PC-3 (cell line): ENCODE results near the gene LTF. TPM values are rescaled to one million over a fixed set of nuclear protein-coding genes. Genes with fewer than 3 reads are reported as not detected.

Experiments
- ATAC-seq: fragments of 200-7000 bp; cut with Tn5 transposase; 2 replicates; pipeline ENCODE4 v1.9.1; 2020; ENCODE audit warnings: mild to moderate bottlenecking, moderate library complexity
- BruUV-seq: library from RNA; stranded (reverse); fragments of 400-500 nt; replicated peaks from 2 replicates; lab custom pipeline; 2021; lab: Mats Ljungman, UMichigan
- CTCF ChIA-PET: fragments of 300-600 bp; sonication (Branson Sonifier 250); formaldehyde crosslinking; loops from one replicate; lab custom pipeline; 2022; ENCODE audit warnings: antibody characterized with exemption; lab: Charles Lee
- POLR2A ChIA-PET: fragments of 300-600 bp; sonication (Branson Sonifier 250); formaldehyde crosslinking; loops from one replicate; lab custom pipeline; 2022; ENCODE audit warnings: antibody characterized with exemption; ENCODE audit not compliant: unreplicated experiment; lab: Charles Lee
- DNase-seq: peaks from one replicate; pipeline ENCODE4 v3.0.0-alpha.2; 2015
- H2AFZ ChIP-seq: fragments of 300-600 bp; sonication (generic); 2 replicates; pipeline ENCODE4 v1.6.0; 2016; ENCODE audit warnings: antibody characterized with exemption, low read length
- H3F3A ChIP-seq: fragments of 300-600 bp; sonication (generic); one replicate; pipeline ENCODE4 v1.6.0; 2017; ENCODE audit warnings: antibody characterized with exemption, low read length, control low read depth, mild to moderate bottlenecking; ENCODE audit not compliant: unreplicated experiment
- H3K27ac ChIP-seq: fragments of 300-600 bp; sonication (generic); 2 replicates; pipeline ENCODE4 v1.5.1; 2016; ENCODE audit warnings: mild to moderate bottlenecking, low read length
- H3K27me3 ChIP-seq: fragments of 300-600 bp; sonication (generic); 2 replicates; pipeline ENCODE4 v1.6.1; 2016; ENCODE audit warnings: low read length, mixed read lengths
- H3K36me3 ChIP-seq: fragments of 300-600 bp; sonication (generic); 2 replicates; pipeline ENCODE4 v1.6.1; 2016; ENCODE audit warnings: low read depth, mixed run types, low read length, mixed read lengths
- H3K4me1 ChIP-seq: fragments of 300-600 bp; sonication (generic); 2 replicates; pipeline ENCODE4 v1.5.1; 2016; ENCODE audit warnings: low read length; ENCODE audit not compliant: insufficient read depth
- H3K4me2 ChIP-seq: fragments of 300-600 bp; sonication (generic); 2 replicates; pipeline ENCODE4 v1.6.0; 2016; ENCODE audit warnings: low read length
- H3K4me3 ChIP-seq: fragments of 300-600 bp; sonication (generic); 2 replicates; pipeline ENCODE4 v1.5.1; 2016; ENCODE audit warnings: mild to moderate bottlenecking, low read length, mixed read lengths
- H3K79me2 ChIP-seq: fragments of 300-600 bp; sonication (generic); 2 replicates; pipeline ENCODE4 v1.6.1; 2017; ENCODE audit warnings: low read length, mixed read lengths
- H3K9ac ChIP-seq: fragments of 300-600 bp; sonication (generic); 2 replicates; pipeline ENCODE4 v1.6.0; 2016; ENCODE audit warnings: mild to moderate bottlenecking, low read length
- H3K9me2 ChIP-seq: fragments of 300-600 bp; sonication (generic); replicated peaks from 2 replicates; pipeline ENCODE4 v1.6.1; 2016; ENCODE audit warnings: mixed run types, low read length, mixed read lengths
- H3K9me3 ChIP-seq: fragments of 300-600 bp; sonication (generic); 2 replicates; pipeline ENCODE4 v1.6.1; 2016; ENCODE audit warnings: low read length, mixed read lengths
- H4K20me1 ChIP-seq: fragments of 300-600 bp; sonication (generic); 2 replicates; pipeline ENCODE4 v1.6.1; 2016; ENCODE audit warnings: low read length, mixed read lengths
- CTCF ChIP-seq: fragments of 300-600 bp; sonication (generic); conservative IDR thresholded peaks from 2 replicates; pipeline ENCODE4 v1.5.1; 2017; ENCODE audit warnings: antibody characterized with exemption, low read depth, mild to moderate bottlenecking, low read length
- EZH2 ChIP-seq: fragments of 300-600 bp; sonication (generic); IDR thresholded peaks from one replicate; pipeline ENCODE4 v1.6.1; 2017; ENCODE audit warnings: antibody characterized with exemption, mild to moderate bottlenecking, low read length; ENCODE audit not compliant: unreplicated experiment
- EZH2phosphoT487 ChIP-seq: fragments of 300-600 bp; sonication (generic); IDR thresholded peaks from 2 replicates; pipeline ENCODE4 v1.6.1; 2018; ENCODE audit warnings: mild to moderate bottlenecking, antibody characterized with exemption, low read length, borderline replicate concordance
- intact Hi-C: fragments of 100-400 bp; cut with micrococcal nuclease; formaldehyde crosslinking; loops from 2 replicates; pipeline ENCODE4 v1.9.0; 2023
- total RNA-seq: library from RNA; depleted of rRNA; stranded (reverse); fragments of >200 nt; gene quantifications from 2 replicates; pipeline ENCODE4 v1.2.3, GENCODE V29; 2014

LTF gene
- total RNA-seq, 1 experiment from 2014 or later = not detected

- Histone ChIP-seq H3K27me3 (no peaks in the 10 kb centered on the region), H3K36me3 (no peaks in the 10 kb centered on the region), H2AFZ (no peak overlapping the region), H3K4me3 (no peak overlapping the region), H3K4me1 (peaks cover 19% of the 10 kb centered on the region), H3K79me2 (no peaks in the 10 kb centered on the region), H3K9ac (no peak overlapping the region), H3K4me2 (no peak overlapping the region), H3K9me2 (no peaks in the 10 kb centered on the region), H4K20me1 (no peaks in the 10 kb centered on the region), H3K9me3 (no peaks in the 10 kb centered on the region), H3K27ac (no peak overlapping the region), H3F3A (no peaks in the 10 kb centered on the region)
- ChIA-PET CTCF (no interaction called here), POLR2A (no interaction called here)
- TF ChIP-seq EZH2 (no peak), EZH2phosphoT487 (no peak), CTCF (no peak)
- intact Hi-C loops = no loop called here
- ATAC-seq = no peak
- BruUV-seq = no TSS peak
- DNase-seq = no peak
Measured at GRCh38 chr3:46412786-46413298, 51.9 kb downstream of the LTF start.

- intact Hi-C loops = no loop called here
- POLR2A ChIA-PET = no interaction called here
- ATAC-seq (no peak), DNase-seq (peak; percentile 22)
- CTCF ChIA-PET = no interaction called here
- TF ChIP-seq EZH2 (no peak), EZH2phosphoT487 (no peak), CTCF (peak; percentile 34; the same call in 1 of the 2 replicates)
- no peaks in the 10 kb centered on the region for H3K79me2 ChIP-seq
- H3K27me3 ChIP-seq = no peaks in the 10 kb centered on the region
- H3K9me2 ChIP-seq = no peaks in the 10 kb centered on the region
- no peak overlapping the region for H3K27ac ChIP-seq
- H3K9me3 ChIP-seq = no peaks in the 10 kb centered on the region
- no peak overlapping the region for H3K4me3 ChIP-seq
- H3K4me1 ChIP-seq = peaks cover 32% of the 10 kb centered on the region
- H2AFZ ChIP-seq = no peak overlapping the region
- BruUV-seq = no TSS peak
- no peaks in the 10 kb centered on the region for H3K36me3 ChIP-seq
- H4K20me1 ChIP-seq = no peaks in the 10 kb centered on the region
- no peaks in the 10 kb centered on the region for H3F3A ChIP-seq
- no peak overlapping the region for H3K4me2 ChIP-seq
- no peak overlapping the region for H3K9ac ChIP-seq
Measured at GRCh38 chr3:46411271-46411670, 53.4 kb downstream of the LTF start.

GRCh38 chr3:46410669-46411068 is 54.0 kb downstream of the LTF start:
- CTCF ChIA-PET = no interaction called here
- Histone ChIP-seq H3K79me2 (no peaks in the 10 kb centered on the region), H3K4me2 (no peak overlapping the region), H3K4me3 (no peak overlapping the region), H3K36me3 (no peaks in the 10 kb centered on the region), H4K20me1 (no peaks in the 10 kb centered on the region), H2AFZ (no peak overlapping the region), H3K9me3 (no peaks in the 10 kb centered on the region), H3K9me2 (no peaks in the 10 kb centered on the region), H3F3A (no peaks in the 10 kb centered on the region), H3K9ac (no peak overlapping the region), H3K4me1 (peaks cover 38% of the 10 kb centered on the region), H3K27ac (no peak overlapping the region), H3K27me3 (no peaks in the 10 kb centered on the region)
- ATAC-seq = no peak
- POLR2A ChIA-PET = no interaction called here
- TF ChIP-seq CTCF (no peak), EZH2 (no peak), EZH2phosphoT487 (no peak)
- intact Hi-C loops = no loop called here
- no peak for DNase-seq
- BruUV-seq = no TSS peak
